GM18498 (cell line): ENCODE measurements around the gene GBF1.

Experiments used
- ATAC-seq: cut with Tn5 transposase; IDR thresholded peaks from one replicate; pipeline ENCODE4 v1.9.1; 2021; ENCODE audit warnings: mild to moderate bottlenecking, moderate library complexity; ENCODE audit not compliant: unreplicated experiment

GBF1 gene

DNA sequence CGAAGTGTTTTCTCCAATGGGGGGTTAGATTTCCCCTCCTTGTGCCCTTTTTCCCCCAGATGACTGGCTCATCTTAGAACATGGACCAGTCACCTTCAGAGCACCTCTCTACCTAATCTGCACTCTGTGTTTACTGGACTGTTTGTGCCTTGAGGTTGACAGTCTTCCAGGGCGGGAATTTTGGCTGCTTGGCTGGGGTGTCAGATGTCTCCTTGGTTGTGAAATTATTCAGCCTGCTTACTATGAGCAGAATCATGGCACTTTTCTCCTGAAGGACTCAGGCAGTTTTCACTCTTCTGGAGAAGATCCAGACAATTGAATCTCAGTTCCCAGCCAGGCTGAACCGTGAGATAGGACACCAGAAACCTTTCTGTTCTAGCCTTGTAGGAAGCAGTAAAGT lies 89.9 kb downstream of the GBF1 start:
- ATAC-seq, result no peak

GRCh38 chr10:102341038-102341688 lies 95.8 kb downstream of the GBF1 start:
- no peak for ATAC-seq

- ATAC-seq, result no peak
These were observed 97.1 kb downstream of the GBF1 start for GRCh38 chr10:102342458-102342857.

DNA sequence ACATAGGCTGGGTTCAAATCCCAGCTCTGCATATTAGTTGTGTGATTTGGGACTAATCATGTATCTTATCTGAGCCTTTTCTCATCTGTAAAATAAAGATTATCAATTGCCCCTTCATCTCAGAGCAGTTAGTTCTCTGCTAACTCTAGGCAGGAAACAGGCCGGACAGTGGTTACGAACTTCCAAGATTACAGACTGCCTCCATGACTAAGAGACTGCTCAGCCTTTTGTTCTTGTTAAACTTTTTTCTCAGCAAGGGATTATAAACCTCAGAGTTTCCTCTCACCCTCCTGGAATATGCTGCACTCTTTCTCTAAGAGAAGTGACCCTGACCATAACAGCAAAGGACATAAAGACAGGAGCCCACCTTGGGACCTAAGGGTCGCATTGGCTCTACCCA lies 97.6 kb downstream of the GBF1 start:
- ATAC-seq, result no peak

GRCh38 chr10:102344067-102344466 lies 98.7 kb downstream of the GBF1 start:
- ATAC-seq, result no peak

DNA sequence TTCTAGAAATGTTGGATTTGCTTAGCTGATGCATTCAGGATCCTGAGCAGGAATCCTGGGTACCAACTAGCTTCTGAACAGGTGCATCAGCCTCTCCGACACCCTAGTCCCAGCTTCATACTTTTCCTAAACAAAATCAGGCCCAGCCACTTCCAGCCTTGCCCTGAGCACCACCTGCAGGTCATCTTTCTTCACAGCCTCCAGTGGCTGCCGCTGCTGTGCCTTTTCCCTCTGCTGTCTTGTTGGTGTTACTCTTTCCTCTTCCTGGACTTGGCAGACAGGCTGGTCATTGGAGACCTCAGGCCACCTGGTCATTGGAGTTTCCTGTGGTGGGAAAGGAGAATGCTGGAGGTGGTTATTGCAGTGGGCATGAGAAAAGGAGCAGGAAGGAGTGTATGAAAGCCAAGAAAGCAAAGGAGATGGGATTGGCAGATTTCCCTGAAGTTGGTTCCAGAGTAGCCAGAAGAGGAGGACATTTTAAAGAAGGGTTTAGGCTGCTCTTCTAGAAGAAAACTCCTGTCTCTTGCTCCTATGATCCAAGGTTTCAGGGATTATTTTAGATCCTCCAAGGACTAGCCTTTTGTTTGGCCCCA lies 102.0 kb downstream of the GBF1 start:
- no peak for ATAC-seq

DNA sequence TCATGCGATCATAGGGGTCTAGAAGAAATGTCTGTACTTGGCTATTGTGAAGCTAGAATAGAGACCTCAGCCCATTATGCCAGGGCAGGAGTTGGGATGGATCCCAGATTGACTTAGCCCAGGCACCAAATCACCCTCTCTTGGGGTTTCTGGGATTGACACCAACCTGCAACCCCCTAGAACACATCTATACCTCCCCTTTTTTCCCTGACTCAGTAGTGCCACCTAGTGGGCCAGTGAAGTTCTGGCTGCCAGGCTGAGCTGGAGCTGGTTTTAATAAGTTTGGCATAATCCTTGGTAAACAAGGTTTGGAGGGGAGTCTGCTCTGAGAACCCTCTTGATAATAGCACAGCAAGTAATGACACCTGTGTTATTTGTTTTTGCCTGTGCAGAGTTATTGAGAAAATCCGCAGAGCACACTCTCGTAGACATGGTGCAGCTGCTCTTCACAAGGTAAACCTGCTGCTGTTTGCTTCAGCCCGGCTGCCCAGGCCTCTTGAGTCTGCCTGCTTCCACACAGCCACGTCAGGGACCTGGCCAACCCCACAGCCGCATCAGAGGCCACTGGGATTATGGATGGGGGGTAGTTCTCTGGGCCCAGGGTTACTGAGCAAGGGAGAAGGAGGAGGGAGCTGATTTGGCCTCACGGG lies 106.9 kb downstream of the GBF1 start:
- ATAC-seq, result no peak

- ATAC-seq, result no peak
These were observed 109.1 kb downstream of the GBF1 start for GRCh38 chr10:102354451-102354850.

- no peak for ATAC-seq
These were observed 113.5 kb downstream of the GBF1 start for GRCh38 chr10:102358712-102359382.

DNA sequence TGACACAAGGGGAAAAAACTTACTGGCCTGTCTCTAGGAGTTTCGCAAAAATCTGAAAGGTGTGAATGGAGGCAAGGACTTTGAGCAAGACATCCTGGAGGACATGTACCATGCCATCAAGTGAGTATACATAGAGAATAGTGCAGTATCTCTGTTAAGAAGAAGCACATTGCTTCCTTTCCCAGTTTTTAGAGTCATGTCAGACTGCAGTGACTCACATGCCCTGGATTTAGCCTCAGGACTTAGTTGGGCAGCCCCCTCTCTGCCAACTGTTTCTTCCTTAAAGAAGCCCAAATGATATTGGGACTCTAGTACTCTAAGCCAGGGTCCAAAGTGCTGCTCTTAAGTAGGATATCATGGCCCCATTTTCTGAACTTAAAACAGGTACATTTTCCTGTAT lies 122.1 kb downstream of the GBF1 start:
- ATAC-seq, result no peak

- ATAC-seq, result no peak
These were observed 122.7 kb downstream of the GBF1 start for GRCh38 chr10:102368077-102368476.

DNA sequence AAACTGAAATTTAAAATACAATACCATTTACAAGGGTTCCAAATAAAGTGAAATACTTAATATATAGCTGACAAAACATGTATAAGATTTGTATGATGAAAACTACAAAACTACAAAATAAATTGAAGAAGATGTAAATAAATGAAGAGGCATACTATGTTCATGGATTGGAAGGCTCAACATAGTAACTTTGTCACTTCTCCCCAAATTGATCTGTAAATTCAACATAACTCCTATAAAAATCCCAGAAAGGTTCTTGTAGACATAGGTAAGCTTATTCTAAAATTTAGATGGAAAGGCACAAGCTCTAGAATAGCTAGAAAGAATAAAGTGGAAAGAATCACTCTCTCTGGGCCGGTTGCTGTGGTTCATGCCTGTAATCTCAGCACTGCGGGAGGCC lies 126.0 kb downstream of the GBF1 start:
- ATAC-seq, result no peak

- no peak for ATAC-seq
These were observed 129.9 kb downstream of the GBF1 start for GRCh38 chr10:102375250-102375649.

GRCh38 chr10:102375867-102376266 lies 130.5 kb downstream of the GBF1 start:
- ATAC-seq, result no peak

DNA sequence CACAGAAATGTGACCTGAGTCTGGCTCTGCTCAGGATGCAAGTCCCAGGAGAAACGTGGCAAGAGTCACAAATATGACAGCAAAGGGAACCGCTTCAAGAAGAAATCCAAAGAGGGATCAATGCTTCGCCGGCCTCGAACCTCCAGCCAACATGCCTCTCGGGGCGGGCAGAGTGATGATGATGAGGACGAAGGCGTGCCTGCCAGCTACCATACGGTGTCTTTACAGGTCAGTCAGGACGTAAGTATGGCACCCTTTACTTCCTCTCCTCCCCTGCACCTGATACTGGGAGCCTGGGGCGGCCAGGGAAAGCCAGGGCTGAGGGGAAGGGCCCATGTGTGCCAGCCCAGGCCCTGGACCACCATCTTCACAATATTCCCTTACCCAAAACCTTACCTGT lies 131.6 kb downstream of the GBF1 start:
- ATAC-seq, result no peak

- ATAC-seq, result no peak
These were observed 134.1 kb downstream of the GBF1 start for GRCh38 chr10:102379383-102379782.

GRCh38 chr10:102381983-102382382 lies 136.7 kb downstream of the GBF1 start:
- no peak for ATAC-seq

DNA sequence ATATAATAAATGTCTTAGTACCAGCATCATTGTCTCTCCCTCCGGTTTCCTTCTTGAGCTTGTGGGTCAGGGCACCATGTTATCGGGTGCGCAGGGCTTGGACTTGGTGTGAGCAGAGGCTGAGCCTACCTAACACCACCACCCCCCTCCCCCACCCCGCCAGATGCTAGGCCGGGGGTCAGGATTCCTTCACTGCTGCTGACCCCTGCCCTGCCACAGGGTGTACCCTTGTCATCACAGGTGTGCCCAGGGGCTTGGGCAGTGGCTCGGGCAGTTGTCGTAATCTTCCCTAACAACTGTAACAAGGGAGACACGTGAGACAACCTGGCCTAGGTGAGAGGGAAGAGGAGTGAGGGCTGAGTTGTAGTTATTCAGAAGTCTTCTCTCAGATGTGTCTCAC lies 137.5 kb downstream of the GBF1 start:
- no peak for ATAC-seq

GRCh38 chr10:102384053-102384452 lies 138.7 kb downstream of the GBF1 start:
- ATAC-seq, result no peak

DNA sequence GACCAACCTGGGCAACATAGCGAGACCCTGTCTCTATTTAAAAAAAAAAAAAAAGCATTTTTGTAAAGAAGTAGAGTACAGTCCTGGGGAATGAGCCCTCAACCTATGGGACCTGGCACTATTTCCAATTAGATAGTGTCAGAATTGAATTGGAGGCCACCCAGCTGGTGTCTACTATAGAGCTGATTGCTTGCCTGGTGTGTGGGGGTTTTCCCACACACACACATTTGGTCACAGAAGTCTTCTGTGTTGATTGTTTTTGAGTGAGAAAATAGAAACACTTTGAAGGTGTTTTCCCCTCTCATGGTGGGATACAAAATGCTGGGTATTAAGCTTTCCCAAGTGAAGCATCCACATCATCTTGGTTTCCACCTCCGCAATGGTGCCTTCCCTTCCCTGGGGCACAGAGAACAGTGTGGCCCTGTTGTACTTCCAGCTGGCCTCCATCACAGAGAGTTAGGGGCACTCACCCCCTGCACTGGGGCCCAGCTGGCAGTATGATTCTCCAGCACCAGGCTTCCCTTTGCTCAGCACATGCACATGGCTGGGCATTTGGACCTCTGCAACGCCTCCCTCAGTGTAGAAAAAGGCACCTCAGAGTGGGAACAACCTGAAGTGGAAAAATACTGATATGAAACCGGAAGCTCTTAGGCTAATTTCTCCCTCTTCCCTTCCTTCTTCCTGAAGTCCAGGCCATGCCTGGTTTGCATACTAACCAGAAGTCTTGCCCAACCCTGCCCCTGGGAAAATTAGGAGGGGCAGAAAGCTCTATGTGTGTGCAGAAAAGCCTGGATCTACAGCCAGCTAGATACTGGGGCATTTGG lies 139.5 kb downstream of the GBF1 start:
- ATAC-seq, result no peak

- no peak for ATAC-seq
These were observed 144.6 kb downstream of the GBF1 start for GRCh38 chr10:102389894-102390293.
